Stimulated activated naive CD4-positive, alpha-beta T cell treated with Interleukin-2 at 50 U/mL for 16 hours (primary cell): Measurements from ENCODE around the gene ARHGAP22.

Experiments
- DNase-seq: peaks from one replicate; lab custom pipeline; 2025; lab: John Stamatoyannopoulos, UW

The ARHGAP22 gene

DNA sequence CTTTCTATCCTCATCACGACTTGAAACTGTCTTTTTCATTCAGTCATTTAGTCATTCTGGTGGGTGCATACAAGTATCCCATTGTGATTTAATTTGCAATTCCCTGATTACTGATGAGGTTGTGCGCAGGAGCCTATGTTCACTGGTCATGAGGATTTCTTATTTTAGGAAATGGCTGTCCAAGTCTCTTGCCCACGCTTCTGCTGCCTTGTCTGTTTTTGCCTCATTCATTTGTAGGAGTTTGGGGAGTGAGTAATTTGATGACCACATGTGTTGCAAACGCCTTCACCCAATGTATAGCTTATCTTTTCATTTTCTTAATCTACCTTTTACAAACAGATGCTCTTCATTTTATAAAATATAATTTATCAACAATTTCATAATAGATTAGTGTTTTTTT, 127.3 kb downstream of the ARHGAP22 start:
- no peak for DNase-seq

DNA sequence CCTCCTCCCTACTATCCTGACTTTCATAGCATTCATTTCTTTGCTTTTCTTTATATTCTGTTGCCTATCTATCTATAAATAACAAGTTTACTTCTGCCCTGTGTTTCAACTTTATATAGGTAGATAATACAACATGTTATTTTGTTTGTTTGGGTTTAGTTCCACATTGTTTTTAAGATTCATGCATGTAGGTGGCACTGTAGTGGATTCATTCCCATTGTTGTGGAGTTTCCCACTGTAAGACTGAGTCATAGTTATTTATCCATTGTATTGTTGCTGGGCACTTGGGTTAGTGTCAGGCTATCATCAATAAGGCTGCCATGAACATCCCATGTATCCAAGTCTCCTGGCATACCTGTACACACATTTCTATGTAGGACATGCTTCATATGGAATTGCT, 127.7 kb downstream of the ARHGAP22 start:
- DNase-seq, result no peak

DNA sequence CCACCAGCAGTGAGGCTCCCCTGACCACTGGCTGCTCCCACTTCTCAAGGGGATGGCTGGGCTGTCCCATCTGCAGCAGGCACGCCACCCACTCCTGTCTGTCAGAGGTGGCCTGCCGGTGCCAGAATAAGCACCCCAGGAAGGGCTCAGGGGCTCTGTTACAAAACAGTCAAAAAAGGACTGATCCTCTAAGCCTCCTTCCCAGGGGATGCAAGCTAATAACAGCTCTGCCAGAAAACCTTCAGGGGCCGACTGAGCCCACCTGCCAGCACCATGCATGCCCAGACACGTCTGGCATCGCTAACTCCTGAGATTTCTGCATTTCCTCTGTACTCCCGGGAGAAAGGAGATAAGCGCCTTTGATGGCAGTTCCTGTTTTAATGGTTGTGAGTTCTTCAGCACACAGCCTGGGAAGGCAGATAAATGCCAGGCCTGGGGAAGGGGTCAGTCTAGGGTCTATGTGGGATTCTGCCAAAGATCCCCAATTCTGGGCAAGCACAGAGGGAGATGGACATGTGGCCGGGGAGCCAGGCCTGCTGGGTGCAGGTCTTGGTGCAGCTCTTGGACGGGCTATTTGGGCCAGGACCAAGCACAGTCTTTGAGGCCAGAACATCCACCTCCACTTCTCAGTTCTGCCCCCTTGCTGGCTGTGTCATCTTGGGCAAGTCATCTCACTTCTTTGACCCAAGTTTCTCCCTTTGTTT, 128.4 kb downstream of the ARHGAP22 start:
- no peak for DNase-seq

DNA sequence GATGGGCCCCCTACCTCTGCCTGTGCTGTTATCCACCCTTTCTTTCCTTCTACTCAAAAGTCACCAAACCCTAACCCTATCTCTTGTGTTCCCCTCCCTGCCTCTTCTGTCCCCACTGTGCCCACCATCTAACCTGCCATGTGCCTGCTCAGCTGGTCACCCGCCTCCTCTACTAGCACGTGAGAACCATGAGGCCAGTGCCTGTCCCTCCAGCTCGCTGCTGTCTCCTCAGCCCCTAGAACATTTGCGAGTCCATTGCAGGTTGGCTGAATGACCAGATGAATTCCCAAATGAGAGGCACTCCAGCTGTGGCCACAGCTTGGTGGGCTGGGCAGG, 129.0 kb downstream of the ARHGAP22 start:
- DNase-seq, result no peak

DNA sequence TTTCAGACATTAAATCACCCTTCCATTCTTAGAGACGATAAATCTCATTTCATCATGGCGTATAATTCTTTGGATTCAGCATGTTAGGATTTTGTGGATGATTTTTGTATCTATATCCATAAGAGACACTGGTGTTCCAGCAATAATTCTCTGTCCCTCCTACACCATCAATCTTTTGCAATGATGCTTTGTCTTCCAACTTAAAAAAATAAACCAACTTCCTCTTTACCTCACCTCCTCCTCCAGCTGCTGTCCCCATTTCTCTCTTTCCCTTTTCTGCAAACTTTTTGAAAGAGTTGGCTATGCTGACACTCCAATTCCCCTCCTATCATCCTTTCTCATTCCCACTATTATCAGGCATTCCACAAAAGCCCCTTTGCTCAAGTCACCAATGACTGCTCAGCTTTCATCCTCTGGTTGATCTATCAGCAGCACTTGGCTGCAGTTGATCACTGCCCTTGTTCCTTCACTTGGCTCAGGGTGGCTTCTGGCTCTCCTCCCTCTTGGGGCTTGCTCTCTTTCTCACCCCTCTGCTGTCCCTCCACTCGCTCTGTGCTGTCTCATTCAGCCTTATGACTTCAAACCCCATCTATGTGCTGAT, 130.0 kb downstream of the ARHGAP22 start:
- no peak for DNase-seq

DNA sequence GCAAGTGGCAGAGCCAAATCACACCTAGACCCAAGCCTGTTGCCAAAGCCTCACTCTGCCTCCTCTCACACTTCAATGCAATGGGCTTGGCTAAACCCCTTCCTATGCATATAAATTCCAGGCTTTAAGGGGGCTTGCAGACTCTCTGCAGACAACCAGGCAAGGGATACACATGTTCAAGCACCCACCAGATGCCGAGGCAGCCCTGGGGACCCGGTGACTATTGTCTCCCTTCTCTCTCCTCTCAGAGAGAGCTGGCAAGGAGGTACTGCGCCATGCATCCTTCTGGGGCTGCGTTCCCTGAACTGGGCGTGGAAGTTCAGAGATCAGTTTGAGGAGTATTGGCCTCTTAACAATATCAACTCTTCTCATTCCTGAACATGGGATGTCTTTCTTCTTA, 131.2 kb downstream of the ARHGAP22 start:
- no peak for DNase-seq

DNA sequence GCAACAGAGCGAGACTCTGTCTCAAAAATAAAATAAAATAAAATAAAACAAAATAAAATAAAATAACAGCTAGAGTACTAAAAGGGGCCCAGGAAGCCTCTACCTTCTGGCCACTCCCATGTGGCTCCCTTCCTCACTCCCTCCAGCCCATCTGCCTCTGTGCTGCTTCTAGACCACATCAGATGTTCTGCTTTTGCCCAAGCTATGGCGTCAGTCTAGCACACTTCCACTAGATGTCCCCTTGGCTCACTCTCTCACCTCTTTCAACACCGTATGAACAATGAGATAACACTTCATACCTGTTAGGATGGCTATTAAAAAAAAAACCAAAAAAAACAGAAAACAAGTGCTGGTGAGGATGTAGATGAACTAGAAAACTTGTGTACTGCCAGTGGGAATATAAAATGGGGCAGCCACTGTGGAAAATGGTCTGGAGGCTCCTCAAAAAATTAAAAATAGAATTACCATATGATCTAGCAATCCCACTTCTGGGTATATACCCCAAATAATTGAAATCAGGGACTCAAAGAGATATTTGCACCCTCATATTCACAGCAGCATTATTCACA, 132.3 kb downstream of the ARHGAP22 start:
- no peak for DNase-seq

DNA sequence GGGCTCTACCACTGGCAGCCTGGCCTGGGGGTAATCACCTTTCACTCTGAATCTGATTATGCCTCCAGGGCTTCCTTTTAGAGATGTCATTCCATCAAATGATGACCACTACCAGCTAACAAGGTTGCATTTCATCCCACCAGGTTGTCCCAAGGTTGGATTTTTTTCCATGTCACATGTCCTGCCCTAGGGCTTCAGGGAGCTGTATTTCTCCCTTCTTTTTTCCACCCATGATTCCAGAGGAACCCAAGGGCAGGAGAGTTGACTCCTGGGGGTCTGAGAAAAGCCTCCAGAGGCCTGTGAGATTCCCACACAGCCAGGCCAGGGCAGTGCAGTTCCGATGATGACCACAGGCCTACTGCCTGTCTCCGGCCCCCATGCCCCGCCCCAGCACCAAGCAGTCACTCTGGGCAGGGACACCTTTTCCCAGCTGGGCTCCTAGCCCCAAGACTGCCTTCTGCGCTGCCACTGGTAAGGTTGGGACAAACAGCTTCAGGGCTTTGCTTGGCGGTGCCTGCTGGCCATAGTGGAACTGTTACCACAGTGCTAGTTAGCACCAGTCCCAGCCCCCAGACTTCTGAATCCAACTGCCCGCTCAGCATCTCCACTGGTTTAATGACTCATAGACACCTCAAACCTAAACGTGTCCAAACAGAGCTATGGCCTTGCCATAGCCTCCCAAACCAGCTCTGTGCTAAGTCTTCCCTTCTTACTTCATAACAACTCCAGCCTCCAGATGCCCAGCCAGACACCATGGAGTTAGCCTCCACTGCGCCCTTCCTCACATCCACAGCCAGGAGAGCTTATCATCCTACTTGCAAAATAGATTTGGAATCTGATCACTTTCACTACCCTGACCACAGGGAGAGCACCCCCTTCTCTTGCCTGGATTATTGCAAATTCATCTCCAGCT, 133.7 kb downstream of the ARHGAP22 start:
- no peak for DNase-seq

DNA sequence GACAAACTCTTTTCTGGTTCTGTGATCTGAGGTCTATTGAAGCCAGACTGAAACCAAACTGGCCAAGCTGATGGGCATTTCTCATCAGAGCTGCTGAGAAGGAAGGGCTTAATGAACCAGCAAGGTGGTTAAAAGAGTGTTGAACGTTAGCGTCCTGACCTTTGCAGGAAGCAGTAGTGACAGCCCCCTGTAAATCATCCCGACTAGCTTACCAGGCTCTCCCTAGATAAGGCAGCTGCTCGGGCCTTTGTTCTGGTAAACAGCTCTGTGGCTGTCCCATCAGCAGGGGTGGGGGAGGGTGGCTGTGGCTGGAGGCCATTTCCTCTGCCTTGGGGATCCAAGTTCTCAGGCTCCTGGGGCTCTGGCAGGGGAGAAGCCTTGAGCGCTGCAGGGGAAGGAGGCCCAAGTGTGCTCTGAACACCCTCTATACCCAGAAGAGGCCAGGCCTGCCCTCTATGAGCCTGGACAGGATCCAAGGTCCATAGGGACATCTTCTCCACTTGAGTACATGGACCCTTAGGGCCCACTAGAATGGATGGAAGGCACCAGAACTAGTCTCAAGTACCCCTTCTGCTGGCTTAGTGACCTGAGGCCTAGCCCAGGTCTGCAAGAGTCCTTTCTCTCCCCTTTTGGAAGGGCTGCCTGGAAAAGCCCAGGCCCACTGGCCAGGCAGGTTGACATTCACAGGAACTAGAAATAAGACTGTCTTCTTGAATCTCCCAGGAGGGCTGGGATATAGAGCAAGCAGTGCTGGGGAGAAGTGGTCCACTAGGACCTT, 134.6 kb downstream of the ARHGAP22 start:
- DNase-seq, result no peak

DNA sequence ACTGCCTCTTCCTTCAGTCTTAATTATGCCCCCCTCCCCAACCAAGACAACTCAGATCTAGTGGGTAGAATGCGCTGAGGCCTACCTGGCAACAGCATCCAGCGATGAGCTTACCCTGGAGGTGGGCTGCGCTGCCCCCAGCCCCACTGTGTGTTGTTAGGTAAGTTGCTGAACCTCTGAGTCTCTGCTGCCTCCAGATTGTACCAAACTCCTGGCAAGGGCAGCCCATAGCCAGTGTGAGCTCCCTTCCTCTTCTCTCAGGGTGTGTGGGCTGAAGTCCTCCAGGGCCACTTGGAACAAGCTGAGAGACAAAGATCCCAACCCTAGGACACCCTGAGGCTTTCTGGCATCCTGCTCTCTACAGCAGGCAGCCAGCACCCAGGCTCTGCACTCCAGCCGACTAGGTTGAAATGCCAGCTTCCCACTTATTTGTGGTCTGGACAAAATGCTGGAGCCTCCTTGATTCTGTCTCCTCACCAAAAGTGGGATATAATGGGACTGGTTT, 135.3 kb downstream of the ARHGAP22 start:
- no peak for DNase-seq

DNA sequence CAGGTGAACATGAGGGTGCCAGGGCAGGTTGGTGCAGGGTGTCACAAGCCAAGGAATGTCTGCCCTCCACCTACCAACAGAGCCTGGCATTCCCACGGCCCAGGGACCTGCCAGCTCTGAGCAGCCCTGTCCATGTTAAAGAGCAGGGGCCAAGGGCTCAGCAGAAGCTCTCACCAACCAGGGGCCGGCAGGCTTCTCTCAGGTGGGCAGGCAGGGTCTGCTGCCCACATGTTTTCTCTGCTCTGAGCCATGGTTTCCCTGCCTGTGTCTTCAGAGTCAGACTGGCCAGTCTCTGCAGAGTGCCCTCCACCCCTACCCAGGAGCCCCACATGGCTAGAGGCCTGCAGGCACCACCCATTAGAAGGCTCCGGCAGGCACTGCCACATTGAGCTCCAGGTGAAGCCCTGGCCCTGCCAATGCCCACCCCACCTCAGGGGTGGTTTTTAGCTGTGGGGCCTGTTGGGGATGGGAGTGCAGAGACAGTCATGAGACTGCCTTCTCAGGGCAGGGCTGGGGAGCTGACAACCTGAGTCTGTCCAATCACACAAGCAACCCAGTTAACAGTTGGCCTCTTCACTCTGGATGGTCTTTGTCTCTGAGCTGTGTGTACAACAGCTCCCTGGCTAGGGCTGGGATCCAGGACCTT, 135.9 kb downstream of the ARHGAP22 start:
- no peak for DNase-seq

DNA sequence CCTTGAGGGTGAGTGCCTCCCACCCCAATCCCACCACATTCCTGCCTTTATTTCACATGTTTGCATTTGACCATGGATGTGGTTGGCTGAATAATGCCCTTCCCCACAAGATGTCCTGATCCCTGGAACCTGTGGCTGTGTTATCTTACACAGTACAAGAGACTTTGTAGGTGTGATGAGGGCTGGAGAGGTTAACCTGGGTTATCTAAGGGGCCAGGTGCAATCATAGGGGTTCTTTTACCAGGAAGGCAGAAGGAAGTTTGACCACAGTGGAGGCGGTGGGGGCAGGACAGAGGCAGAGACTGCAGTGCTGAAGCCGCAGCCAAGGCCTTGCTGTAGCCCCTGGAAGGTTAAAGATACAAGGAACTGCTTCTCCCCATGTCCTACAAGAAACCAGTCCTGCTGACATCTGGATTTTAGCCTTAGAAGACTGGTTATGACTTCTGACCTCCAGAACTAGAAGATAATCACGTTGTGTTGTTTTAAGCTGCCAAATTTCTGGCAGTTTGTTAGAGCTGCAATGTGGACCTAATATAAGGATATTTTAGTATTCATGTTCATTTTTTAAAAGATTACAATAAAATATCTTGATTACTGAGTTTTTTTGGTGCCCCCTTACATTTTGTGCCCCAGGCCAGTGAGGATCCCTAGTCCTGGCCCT, 136.6 kb downstream of the ARHGAP22 start:
- no peak for DNase-seq

DNA sequence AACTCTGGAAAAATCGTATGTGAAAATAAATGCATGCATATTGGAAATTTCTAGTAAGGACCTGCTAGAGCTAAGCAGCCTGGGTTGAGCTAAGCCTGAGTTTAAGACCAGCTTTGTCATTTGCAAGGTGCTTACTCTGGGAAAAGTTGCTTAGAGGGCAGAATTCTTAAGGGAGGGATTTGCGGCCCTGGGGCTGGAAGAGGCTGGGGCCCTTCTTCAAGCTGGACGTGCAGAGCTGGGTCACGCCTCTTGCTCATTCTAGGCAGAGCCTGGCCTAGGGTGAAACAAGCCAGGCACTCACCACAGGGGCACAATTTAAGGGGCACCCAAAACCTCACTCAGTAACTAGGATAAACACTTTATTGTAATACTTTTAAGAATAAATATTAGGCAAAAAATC, 137.2 kb downstream of the ARHGAP22 start:
- no peak for DNase-seq

DNA sequence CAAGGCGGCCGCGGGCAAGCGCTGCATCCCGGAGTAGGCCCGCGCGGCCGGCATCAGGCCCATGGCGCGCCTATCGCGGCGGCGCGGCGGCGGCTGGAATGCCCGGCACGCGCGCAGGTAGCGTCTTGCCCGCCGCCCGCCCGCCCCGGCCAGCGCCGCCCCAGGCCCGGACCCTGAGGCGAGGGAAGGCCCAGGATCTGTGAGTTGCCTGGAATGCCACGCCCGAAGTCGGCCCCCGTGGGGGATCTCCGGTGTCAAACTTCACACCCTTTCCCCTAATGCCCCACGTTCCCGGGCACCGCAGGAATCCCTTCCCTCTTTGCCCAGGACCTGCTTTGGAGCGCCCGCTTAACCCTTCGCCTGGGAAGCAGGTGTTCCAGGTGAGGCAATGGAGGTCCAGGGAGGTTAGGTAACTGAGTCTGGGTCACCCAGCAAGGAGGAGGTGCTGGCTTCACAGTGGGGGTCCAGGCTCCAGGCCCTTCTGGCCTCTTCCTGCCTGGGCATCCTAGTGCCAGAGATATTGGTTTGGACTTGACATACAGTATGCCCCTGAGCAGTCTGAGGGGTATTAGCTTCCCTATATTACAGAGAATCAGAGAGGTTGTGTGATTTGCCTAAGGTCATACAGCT, 138.1 kb downstream of the ARHGAP22 start:
- no peak for DNase-seq

DNA sequence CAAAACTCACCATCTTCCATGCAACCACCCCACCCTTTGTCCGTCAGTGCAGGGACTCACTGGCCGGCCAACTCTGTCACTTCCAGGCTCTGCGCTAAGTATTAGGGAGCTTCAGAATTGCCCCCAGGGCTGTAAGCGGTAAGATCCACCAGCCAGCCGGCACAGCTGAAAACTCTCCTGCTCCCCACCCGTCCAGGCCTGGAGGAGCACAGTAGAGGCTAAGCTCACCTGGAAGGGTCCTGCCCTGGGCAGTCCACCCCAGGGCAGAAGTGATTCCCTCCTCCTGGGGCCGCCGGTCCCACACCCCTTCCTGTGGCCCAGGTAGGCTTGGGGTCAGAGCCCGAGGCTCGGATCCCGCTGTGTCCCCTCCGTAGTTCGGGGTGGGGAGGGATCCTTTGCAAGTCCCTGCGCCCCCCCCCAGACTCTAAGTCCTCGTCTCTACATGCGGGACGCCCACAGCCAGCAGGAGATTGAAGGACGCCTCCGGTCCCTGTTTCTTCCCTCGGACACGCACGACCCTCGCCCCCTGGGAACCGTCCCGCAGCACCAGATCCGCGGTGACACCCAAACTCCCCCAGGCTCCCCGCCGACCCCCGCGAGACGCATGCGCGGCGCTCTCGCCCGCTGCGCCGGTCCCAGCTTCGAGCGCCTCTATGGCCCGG, 138.9 kb downstream of the ARHGAP22 start:
- DNase-seq, result no peak

DNA sequence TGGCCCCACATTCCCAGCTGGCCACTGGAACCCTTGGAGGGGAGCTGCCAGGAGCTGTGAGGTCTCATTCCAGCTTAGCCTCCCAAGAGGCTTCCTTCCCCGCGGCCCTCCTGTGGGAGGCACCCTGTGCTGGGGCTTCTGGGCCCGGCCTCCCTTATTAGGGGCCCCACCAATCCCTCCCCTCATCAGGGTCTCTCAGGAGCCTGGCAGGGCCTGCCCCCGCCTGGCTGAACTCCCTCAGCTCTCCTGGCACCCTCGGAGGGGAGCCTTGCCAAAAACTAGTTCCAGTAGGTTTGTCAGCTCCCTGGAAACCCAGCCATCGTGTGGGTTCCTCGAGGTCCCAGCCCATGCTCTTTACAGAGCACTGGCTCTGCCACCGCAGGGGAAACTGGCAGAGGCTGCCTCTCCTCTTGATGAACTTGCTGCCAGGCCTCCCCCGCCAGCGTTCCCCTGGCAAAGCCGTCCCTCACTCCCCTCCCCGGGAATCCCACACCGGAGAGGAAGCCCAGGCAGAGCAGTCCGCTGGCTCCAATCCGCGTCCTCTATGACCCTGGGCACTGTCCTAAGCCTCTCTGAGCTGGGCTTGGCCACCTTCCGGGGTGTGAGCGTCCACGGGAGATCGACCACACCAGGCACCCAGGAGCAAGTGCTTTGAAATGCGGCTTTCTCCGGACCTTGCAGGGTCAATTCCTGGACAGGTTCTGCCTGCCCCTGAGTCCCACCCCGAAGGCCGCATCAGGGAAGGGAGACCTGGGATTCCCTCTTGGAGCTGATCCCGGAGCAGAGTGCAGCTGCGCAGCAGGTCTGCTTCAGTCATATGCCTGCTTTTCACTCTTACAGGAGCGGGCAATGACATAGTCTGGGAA, 139.8 kb downstream of the ARHGAP22 start:
- no peak for DNase-seq

DNA sequence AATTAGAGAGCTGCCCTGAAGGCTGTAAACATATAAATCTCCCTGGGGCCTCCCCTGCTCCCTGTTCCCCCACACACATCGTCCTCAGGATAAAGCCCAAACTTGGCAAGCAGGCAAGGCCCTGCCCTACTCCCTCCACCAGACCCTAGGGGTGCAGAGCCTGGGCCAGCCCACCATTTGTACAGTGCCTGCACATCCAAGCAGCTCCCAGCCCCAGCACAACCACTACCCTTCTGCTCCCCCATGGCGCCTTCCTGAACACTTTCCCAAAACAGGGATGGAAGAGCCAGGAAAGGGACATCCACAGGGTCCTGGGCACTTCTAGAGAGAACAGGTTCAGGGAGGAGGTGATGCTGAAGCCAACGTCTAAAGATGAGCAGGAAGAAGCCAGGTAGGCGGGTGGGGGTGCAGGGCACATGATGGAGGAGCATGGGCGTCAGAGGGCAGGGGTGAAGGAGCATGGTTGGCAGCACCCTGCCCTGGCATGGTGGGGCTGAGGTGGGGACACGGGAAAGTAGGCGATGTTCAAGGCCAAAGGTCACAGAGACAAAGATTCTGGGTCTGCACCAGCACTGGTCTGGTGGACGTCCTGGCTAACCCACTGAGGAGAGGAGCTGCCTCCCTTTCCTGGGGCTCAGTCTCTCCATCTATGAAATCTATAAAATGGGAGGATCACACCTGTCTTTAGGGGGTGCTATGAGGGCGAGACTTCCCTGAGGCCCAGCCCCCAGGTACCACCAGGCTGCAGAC, 140.6 kb downstream of the ARHGAP22 start:
- no peak for DNase-seq
